A549 (cell line): ENCODE data around the gene IGF2BP3.

Experiments used
- BHLHE40 ChIP-seq: IDR thresholded peaks from 2 replicates; pipeline ENCODE4 v1.6.1; 2012; ENCODE audit warnings: low read depth, low read length, inconsistent platforms
- NFE2L2 ChIP-seq: fragments of 150-350 bp; conservative IDR thresholded peaks from 2 replicates; pipeline ENCODE4 v1.6.1; 2014; ENCODE audit warnings: low read length
- POLR2A ChIP-seq: IDR thresholded peaks from 2 replicates; pipeline ENCODE4 v1.6.1; 2012; ENCODE audit warnings: mild to moderate bottlenecking, low read length
- RFX5 ChIP-seq: fragments of 450-650 bp; IDR thresholded peaks from 2 replicates; pipeline ENCODE4 v1.7.1; 2014; ENCODE audit warnings: antibody characterized with exemption, mild to moderate bottlenecking, moderate library complexity

DNA sequence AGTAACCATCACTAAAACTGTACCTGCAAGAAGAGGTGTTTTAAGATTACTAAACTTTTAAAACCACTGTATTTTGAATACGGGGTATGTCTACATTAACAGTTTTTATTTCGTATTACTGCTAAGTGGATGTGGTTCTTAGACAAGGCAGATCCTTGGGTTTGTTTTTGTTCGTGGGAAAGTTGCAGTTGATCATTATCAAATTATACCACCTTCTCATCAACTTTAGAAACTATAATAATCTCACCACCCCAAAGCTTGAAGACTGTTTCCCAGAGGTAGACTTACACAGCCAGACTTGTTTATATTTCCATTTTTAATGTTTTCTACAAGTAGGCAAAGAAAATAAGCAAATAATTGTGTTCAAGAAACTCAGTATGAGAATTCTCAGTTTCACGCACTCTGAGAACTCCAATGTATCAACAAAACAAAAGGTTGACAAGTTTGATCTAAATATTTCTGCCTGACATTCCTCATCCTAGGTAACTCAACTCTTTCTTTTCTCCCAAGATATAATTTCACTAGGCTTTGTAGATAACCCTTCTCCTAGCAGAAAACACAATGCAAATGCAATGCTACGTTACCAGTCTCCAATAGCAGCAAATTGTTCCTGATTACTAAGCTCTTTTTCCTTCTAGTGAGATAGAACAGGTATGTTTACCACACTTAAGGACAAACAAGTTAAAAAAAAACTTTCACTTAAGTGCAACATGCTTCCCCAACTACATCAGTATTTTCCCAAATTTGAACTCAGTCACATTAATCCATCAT, 36.0 kb downstream of the IGF2BP3 start:
- no peak for TF ChIP-seq BHLHE40
- TF ChIP-seq POLR2A: no peak
- TF ChIP-seq NFE2L2: no peak
- TF ChIP-seq RFX5: no peak
